Endothelial cell of umbilical vein (primary cell): Measurements from ENCODE around the gene POLR1D. TPM values are rescaled to one million over a fixed set of nuclear protein-coding genes. Genes with fewer than 3 reads are reported as not detected.

ENCODE experiments used
- BruUV-seq: library from RNA; stranded (reverse); fragments of 400-500 nt; replicated peaks from 2 replicates; lab custom pipeline; 2021; lab: Mats Ljungman, UMichigan
- CTCF ChIA-PET: fragments of 300-600, 350-600 bp; sonication (Branson Sonifier 250); formaldehyde crosslinking; loops from one replicate; lab custom pipeline; 2021; ENCODE audit warnings: antibody characterized with exemption, inconsistent platforms; lab: Charles Lee
- POLR2A ChIA-PET: fragments of 300-600, 350-600 bp; sonication (Branson Sonifier 250); formaldehyde crosslinking; loops from one replicate; lab custom pipeline; 2021; ENCODE audit warnings: antibody characterized with exemption, inconsistent platforms; lab: Charles Lee
- DNase-seq: peaks from one replicate; pipeline ENCODE4 v3.0.0-alpha.2; 2011; ENCODE audit warnings: low read depth, low spot score
- FAIRE-seq: peaks from 2 replicates; lab custom pipeline; 2011; peaks lifted over from hg19 to GRCh38; lab: Jason Lieb, UNC
- H2AFZ ChIP-seq: 2 replicates; pipeline ENCODE4 v1.6.0; 2012; ENCODE audit warnings: low read depth, low read length, control low read depth, inconsistent platforms
- H3K27ac ChIP-seq: 2 replicates; pipeline ENCODE4 v1.5.1; 2011; ENCODE audit warnings: low read depth, mild to moderate bottlenecking, control low read depth, low read length, moderate library complexity; ENCODE audit not compliant: insufficient read depth
- H3K27me3 ChIP-seq, 2 experiments: 2 replicates each; pipeline versions ENCODE4 v1.6.0 to v1.6.1; 2011; ENCODE audit warnings: low read length in 2 of 2, mixed read lengths in 1 of 2; ENCODE audit not compliant: control insufficient read depth in 2 of 2, insufficient read depth in 2 of 2
- H3K36me3 ChIP-seq, 2 experiments: 2 replicates in 1 of 2; 3 replicates in 1 of 2; pipeline ENCODE4 v1.5.1; 2011; ENCODE audit warnings: low read length in 2 of 2, mild to moderate bottlenecking in 1 of 2, moderate library complexity in 1 of 2; ENCODE audit not compliant: control insufficient read depth in 2 of 2, insufficient read depth in 2 of 2; ENCODE audit errors: extremely low read depth in 1 of 2
- H3K4me1 ChIP-seq: 3 replicates; pipeline ENCODE4 v1.5.1; 2011; ENCODE audit warnings: mild to moderate bottlenecking, low read length; ENCODE audit not compliant: control insufficient read depth, insufficient read depth; ENCODE audit errors: extremely low read depth
- H3K4me2 ChIP-seq: 2 replicates; pipeline ENCODE4 v1.6.1; 2011; ENCODE audit warnings: low read length, control low read depth, mixed read lengths; ENCODE audit not compliant: insufficient read depth
- H3K4me3 ChIP-seq, 3 experiments: fragments of 200-600 bp in 1 of 3; sonication (generic), shearing (Covaris generic) in 1 of 3; replicated peaks in 1 of 3; 2 replicates each; pipeline ENCODE4 v1.5.1; 2011 to 2016; ENCODE audit warnings: control low read depth in 3 of 3, low read length in 3 of 3, mild to moderate bottlenecking in 2 of 3, inconsistent platforms in 1 of 3, low read depth in 1 of 3, moderate library complexity in 1 of 3; ENCODE audit not compliant: insufficient read depth in 1 of 3
- H3K79me2 ChIP-seq: 2 replicates; pipeline ENCODE4 v1.6.0; 2012; ENCODE audit warnings: low read length, inconsistent platforms; ENCODE audit not compliant: control insufficient read depth, insufficient read depth
- H3K9ac ChIP-seq: replicated peaks from 2 replicates; pipeline ENCODE3; 2011; ENCODE audit warnings: low read length, control low read depth; ENCODE audit not compliant: insufficient read depth; ENCODE audit errors: extremely low read depth
- H3K9me1 ChIP-seq: replicated peaks from 3 replicates; pipeline ENCODE4 v1.6.0; 2011; ENCODE audit warnings: mild to moderate bottlenecking, low read length; ENCODE audit not compliant: control insufficient read depth, insufficient read depth; ENCODE audit errors: extremely low read depth
- H3K9me3 ChIP-seq: replicated peaks from 2 replicates; pipeline ENCODE4 v1.5.1; 2012; ENCODE audit warnings: low read length, inconsistent platforms; ENCODE audit not compliant: control insufficient read depth, insufficient read depth
- H4K20me1 ChIP-seq: replicated peaks from 2 replicates; pipeline ENCODE3; 2011; ENCODE audit warnings: mild to moderate bottlenecking, low read length; ENCODE audit not compliant: control insufficient read depth, insufficient read depth; ENCODE audit errors: extremely low read depth
- CTCF ChIP-seq, 2 donors: IDR thresholded peaks; 1 replicate in 1 of 2; 2 replicates in 1 of 2; pipeline ENCODE4 v1.5.1; 2011; ENCODE audit warnings: low read length in 2 of 2, mild to moderate bottlenecking in 2 of 2, moderate library complexity in 2 of 2, control low read depth in 1 of 2, inconsistent platforms in 1 of 2, low read depth in 1 of 2; ENCODE audit not compliant: insufficient read depth in 1 of 2; ENCODE audit errors: extremely low read depth in 1 of 2
- EZH2 ChIP-seq: IDR thresholded peaks from 2 replicates; pipeline ENCODE4 v1.6.1; 2012; ENCODE audit warnings: borderline replicate concordance, low read depth, mild to moderate bottlenecking, moderate library complexity, low read length, inconsistent platforms; ENCODE audit not compliant: severe bottlenecking
- FOS ChIP-seq: IDR thresholded peaks from 2 replicates; pipeline ENCODE4 v1.6.1; 2011; ENCODE audit warnings: mild to moderate bottlenecking, low read length, moderate library complexity, borderline replicate concordance; ENCODE audit not compliant: insufficient read depth
- GATA2 ChIP-seq: IDR thresholded peaks from 2 replicates; pipeline ENCODE4 v1.7.0; 2011; ENCODE audit warnings: low read depth, mild to moderate bottlenecking, moderate library complexity, mixed read lengths, low read length; ENCODE audit not compliant: insufficient read length, insufficient read depth
- JUN ChIP-seq: IDR thresholded peaks from 2 replicates; pipeline ENCODE4 v1.6.1; 2011; ENCODE audit warnings: borderline replicate concordance, low read depth; ENCODE audit not compliant: insufficient read length, insufficient read depth
- MYC ChIP-seq: IDR thresholded peaks from one replicate; pipeline ENCODE4 v1.6.1; 2011; ENCODE audit warnings: mild to moderate bottlenecking, low read depth, low read length
- POLR2A ChIP-seq: IDR thresholded peaks from 2 replicates; pipeline ENCODE4 v1.6.1; 2012; ENCODE audit warnings: low read depth, mild to moderate bottlenecking, control low read depth, low read length
- POLR2AphosphoS5 ChIP-seq: IDR thresholded peaks from 2 replicates; pipeline ENCODE4 v1.6.1; 2012; ENCODE audit warnings: low read depth, mild to moderate bottlenecking, control low read depth, low read length, moderate library complexity; ENCODE audit not compliant: insufficient read depth
- dilution Hi-C: fragments of 300-500 bp; cut with MboI; formaldehyde crosslinking; loops from one replicate; pipeline ENCODE4 v1.15.0; 2019; ENCODE audit warnings: low sequenced_read_pairs; ENCODE audit not compliant: extremely low pct_ligation_motif_present
- intact Hi-C: fragments of 100-400 bp; cut with micrococcal nuclease; formaldehyde crosslinking; loops from one replicate; pipeline ENCODE4 v1.10.0; 2022
- polyA plus RNA-seq, 4 experiments: library from polyadenylated mRNA; depleted of rRNA in 3 of 4; stranded (reverse) in 3 of 4; unstranded in 1 of 4; fragments of >200 nt; gene quantifications; 2 replicates each; pipeline versions ENCODE4 v1.2.1 to v1.2.3, GENCODE V29; 2011 to 2012; ENCODE audit warnings: missing spikeins in 1 of 4
- total RNA-seq: library from RNA; stranded (reverse); gene quantifications from 2 replicates; pipeline ENCODE4 v1.2.3, GENCODE V29; 2021

POLR1D gene
- total and polyA plus RNA-seq, 2 donors (not counting 3 experiments of a cell fraction or from before 2014, with no cell fraction given) = 90.7 to 111 TPM

- dilution Hi-C loops (no loop called here), intact Hi-C loops (no loop called here)
- no peak for FAIRE-seq
- ChIA-PET POLR2A (no interaction called here), CTCF (interaction anchor here (1.4 to 1.5 kb wide), 2 partner anchors 14 to 68 kb away, joined by 3 to 6 read pairs; no protein-coding TSS in a partner anchor)
- H3K36me3 ChIP-seq = no peaks in the 10 kb centered on the region
- H4K20me1 ChIP-seq = no peaks in the 10 kb centered on the region
- no peak for DNase-seq
- H3K27ac ChIP-seq = no peak overlapping the region
- BruUV-seq = no TSS peak
- peaks cover 54% of the 10 kb centered on the region for H3K79me2 ChIP-seq
- no peaks in the 10 kb centered on the region for H3K9me3 ChIP-seq
- no peaks in the 10 kb centered on the region for H3K27me3 ChIP-seq
- TF ChIP-seq FOS = no peak
- no peak for TF ChIP-seq EZH2
- TF ChIP-seq GATA2 = no peak
- no peak for TF ChIP-seq POLR2AphosphoS5
- TF ChIP-seq POLR2A = no peak
- no peak for TF ChIP-seq MYC
- TF ChIP-seq CTCF (IDR thresholded peaks at IDR 0.05; ENCODE audit: extremely low read depth in 1 of 2, insufficient read depth in 1 of 2, low read depth in 1 of 2, low read length in 2 of 2) = no peak
- TF ChIP-seq JUN = no peak
- no peak overlapping the region for H2AFZ ChIP-seq
- H3K4me3 ChIP-seq = no peak overlapping the region
- no peak overlapping the region for H3K9ac ChIP-seq
- H3K9me1 ChIP-seq = peaks cover 2% of the 10 kb centered on the region
- H3K4me2 ChIP-seq = no peak overlapping the region
- H3K4me1 ChIP-seq = peaks cover 16% of the 10 kb centered on the region
These were observed 20.5 kb upstream of the POLR1D start for GRCh38 chr13:27601208-27601607.
